Spleen (tissue), 11 donors: ENCODE results near the gene PRDX6. TPM values are rescaled to one million over a fixed set of nuclear protein-coding genes. Genes with fewer than 3 reads are reported as not detected.

Experiments used
- DNase-seq: peaks from one replicate; pipeline ENCODE4 v3.0.0-alpha.2; 2020
- H3K27ac ChIP-seq, 8 donors: fragments of 200-600 bp; sonication (generic) in 7 of 8; 1 replicate in 4 of 8; 2 replicates in 4 of 8; pipeline versions ENCODE4 v1.5.0 to v1.8.0; 2016 to 2021; ENCODE audit warnings: inconsistent platforms in 4 of 8, mild to moderate bottlenecking in 4 of 8, moderate library complexity in 1 of 8
- H3K27me3 ChIP-seq, 7 donors: fragments of 200-600 bp; sonication (generic) in 6 of 7; replicated peaks in 1 of 7; 1 replicate in 4 of 7; 2 replicates in 3 of 7; pipeline versions ENCODE4 v1.5.0 to v1.8.0; 2016 to 2021; ENCODE audit warnings: inconsistent platforms in 3 of 7, mild to moderate bottlenecking in 1 of 7
- H3K36me3 ChIP-seq, 6 donors: fragments of 200-600 bp; sonication (generic) in 5 of 6; 1 replicate in 4 of 6; 2 replicates in 2 of 6; pipeline versions ENCODE4 v1.5.0 to v1.8.0; 2016 to 2021; ENCODE audit warnings: inconsistent platforms in 2 of 6
- H3K4me1 ChIP-seq, 6 donors: fragments of 200-600 bp; sonication (generic) in 5 of 6; 1 replicate in 3 of 6; 2 replicates in 3 of 6; pipeline versions ENCODE4 v1.5.0 to v1.8.0; 2016 to 2021; ENCODE audit warnings: inconsistent platforms in 3 of 6
- H3K4me3 ChIP-seq, 8 donors: fragments of 200-600 bp; sonication (generic) in 7 of 8; 1 replicate in 4 of 8; 2 replicates in 4 of 8; pipeline versions ENCODE4 v1.5.0 to v1.8.0; 2016 to 2021; ENCODE audit warnings: inconsistent platforms in 4 of 8, mild to moderate bottlenecking in 4 of 8, moderate library complexity in 2 of 8
- H3K9me3 ChIP-seq, 8 donors: fragments of 200-600 bp; sonication (generic) in 7 of 8; 1 replicate in 4 of 8; 2 replicates in 4 of 8; pipeline versions ENCODE4 v1.5.0 to v1.8.0; 2016 to 2021; ENCODE audit warnings: inconsistent platforms in 4 of 8
- CTCF ChIP-seq, 11 experiments: fragments of 200-600 bp in 7 of 11; fragments of 450-650 bp in 4 of 11; sonication (generic) in 4 of 11; IDR thresholded peaks in 8 of 11; conservative IDR thresholded peaks in 3 of 11; 1 replicate in 7 of 11; 2 replicates in 4 of 11; pipeline versions ENCODE4 v1.4.0 to v1.8.0; 2016 to 2021; ENCODE audit warnings: antibody characterized with exemption in 11 of 11, inconsistent platforms in 4 of 11, mild to moderate bottlenecking in 1 of 11
- POLR2A ChIP-seq, 3 donors: fragments of 450-650 bp; IDR thresholded peaks; one replicate each; pipeline ENCODE4 v1.5.1; 2017; ENCODE audit warnings: antibody characterized with exemption in 3 of 3, mild to moderate bottlenecking in 1 of 3
- POLR2AphosphoS5 ChIP-seq, 3 donors: sonication (generic); formaldehyde crosslinking; IDR thresholded peaks; one replicate each; pipeline ENCODE4 v1.5.1; 2017; ENCODE audit warnings: antibody characterized with exemption in 3 of 3
- WGBS, 5 donors: extraction: QIAGEN DNeasy Blood & Tissue Kit in 3 of 5; methylation state at CpG; one replicate each; pipeline versions ENCODE4 v1.1.5 to v1.1.7; 2013 to 2018; 5-methylcytosine and 5-hydroxymethylcytosine counted together
- intact Hi-C: fragments of 100-400 bp; cut with DNase I; formaldehyde crosslinking; loops from one replicate; pipeline ENCODE4 v1.15.0; 2023; ENCODE audit warnings: low total_unique reads
- polyA plus RNA-seq, 3 donors: library from polyadenylated mRNA; stranded (reverse); fragments of 200-250 nt; gene quantifications; one replicate each; pipeline ENCODE4 v1.2.1, GENCODE V29; 2013
- total RNA-seq, 7 donors: library from RNA; depleted of rRNA in 3 of 7; stranded (reverse); fragments of >200 nt in 3 of 7; fragmentation: NEBNext Ultra II Directional in 4 of 7; extraction: Animal tissue kit (Norgen Biotek cat#: 25700) in 4 of 7; gene quantifications; one replicate each; pipeline versions ENCODE4 v1.1.0 to v1.2.1, GENCODE V29; 2016 to 2021
- donor health status: healthy with polysubstance abuse.
- donor health status: DM: no; HTN: no; CAD: no; lungs with moderate emphysema.
- donor health status: DM: no; HTN: no; CAD: no.
- donor health status: Bipolar disorder and iron deficiency.
- donor health status: healthy.
- donor health status: DM: no; HTN: no; CAD: no.
- donor health status: DM: yes; HTN: yes; CAD: no.

PRDX6 gene
- total and polyA plus RNA-seq, 10 donors = 122 to 240 (median 146) TPM

DNA sequence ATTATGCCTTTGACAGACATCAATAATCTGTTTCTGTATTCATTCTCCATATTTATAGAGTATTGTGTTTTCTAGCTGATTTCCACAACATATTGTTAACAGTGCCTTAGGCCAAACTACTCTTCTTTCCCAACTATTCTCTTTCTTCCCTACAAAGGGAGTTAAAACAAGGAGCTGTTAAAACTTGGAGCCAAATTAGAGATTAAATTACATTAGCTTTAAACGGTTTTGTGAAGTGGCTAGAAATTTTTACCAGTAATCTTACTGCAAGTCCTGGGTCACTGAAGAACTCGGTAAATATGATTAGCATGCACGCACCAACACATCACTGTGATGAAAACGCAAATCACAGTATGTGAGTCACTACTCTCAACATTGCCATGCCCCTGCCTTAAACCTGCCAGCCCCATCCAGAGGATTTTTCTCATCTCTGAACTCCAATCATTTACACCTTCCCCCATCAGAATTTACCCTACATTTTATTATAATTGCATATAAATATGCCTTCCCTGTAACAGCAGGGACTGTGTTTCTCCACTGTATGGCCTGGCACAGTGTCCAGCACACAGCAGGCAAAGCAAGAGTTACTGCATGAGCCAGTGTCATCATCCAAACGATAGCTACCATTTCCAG, 1.5 kb upstream of the PRDX6 start:
- 42 to 69% (median 55%) methylated on average over 5 of the region's 5 CpGs for WGBS, 5 donors
- Histone ChIP-seq H3K4me3 (peak overlapping the region in 7 of 8 donors; percentile 66 to 91 (median 88)), H3K9me3 (peaks cover 0 to 12% (median 11%) of the 10 kb centered on the region in 8 donors), H3K27ac (peak overlapping the region in 7 of 8 donors; percentile 91 to 99 (median 97)), H3K27me3 (no peaks in the 10 kb centered on the region), H3K4me1 (peaks cover 30 to 67% (median 57%) of the 10 kb centered on the region in 6 donors), H3K36me3 (peaks cover 0 to 27% (median 0%) of the 10 kb centered on the region in 6 donors)
- TF ChIP-seq CTCF (IDR thresholded peaks at IDR 0.05 in 8 of 11, conservative IDR thresholded peaks at IDR 0.05 in 3 of 11) (no peak), POLR2A (IDR thresholded peaks at IDR 0.05) (no peak), POLR2AphosphoS5 (IDR thresholded peaks at IDR 0.05) (no peak)
- intact Hi-C loops = loop anchor here (5.0 kb wide), 1 partner anchor 687 kb away; no protein-coding TSS in a partner anchor
- no peak for DNase-seq

DNA sequence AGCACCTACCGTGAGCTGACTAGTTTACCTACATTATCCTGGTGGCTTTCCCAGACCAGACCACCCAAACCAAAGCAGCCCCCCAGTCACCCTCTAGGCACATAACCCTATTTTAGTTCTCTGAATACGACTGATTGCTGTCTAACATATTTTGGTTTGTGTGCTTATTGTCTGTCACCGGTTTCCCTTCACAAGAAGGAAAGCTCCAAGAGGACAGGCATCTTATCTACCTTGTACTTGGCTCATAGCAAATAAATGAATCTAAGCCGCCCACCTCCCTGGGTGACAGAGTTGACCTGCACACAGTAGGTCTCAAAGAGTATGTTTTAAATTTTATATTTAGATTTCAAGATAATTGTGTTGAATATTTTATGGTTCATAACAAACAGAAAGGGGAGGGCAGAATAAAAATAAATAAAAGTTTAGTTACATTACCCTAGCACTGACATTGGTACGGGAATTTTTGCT, 904 bp upstream of the PRDX6 start:
- peak overlapping the region; percentile 91 to 99 (median 97) for H3K27ac ChIP-seq
- TF ChIP-seq POLR2AphosphoS5 (IDR thresholded peaks at IDR 0.05) (no peak), CTCF (IDR thresholded peaks at IDR 0.05 in 8 of 11, conservative IDR thresholded peaks at IDR 0.05 in 3 of 11) (no peak), POLR2A (IDR thresholded peaks at IDR 0.05) (no peak)
- H3K4me1 ChIP-seq = peaks cover 30 to 72% (median 60%) of the 10 kb centered on the region in 6 donors

DNA sequence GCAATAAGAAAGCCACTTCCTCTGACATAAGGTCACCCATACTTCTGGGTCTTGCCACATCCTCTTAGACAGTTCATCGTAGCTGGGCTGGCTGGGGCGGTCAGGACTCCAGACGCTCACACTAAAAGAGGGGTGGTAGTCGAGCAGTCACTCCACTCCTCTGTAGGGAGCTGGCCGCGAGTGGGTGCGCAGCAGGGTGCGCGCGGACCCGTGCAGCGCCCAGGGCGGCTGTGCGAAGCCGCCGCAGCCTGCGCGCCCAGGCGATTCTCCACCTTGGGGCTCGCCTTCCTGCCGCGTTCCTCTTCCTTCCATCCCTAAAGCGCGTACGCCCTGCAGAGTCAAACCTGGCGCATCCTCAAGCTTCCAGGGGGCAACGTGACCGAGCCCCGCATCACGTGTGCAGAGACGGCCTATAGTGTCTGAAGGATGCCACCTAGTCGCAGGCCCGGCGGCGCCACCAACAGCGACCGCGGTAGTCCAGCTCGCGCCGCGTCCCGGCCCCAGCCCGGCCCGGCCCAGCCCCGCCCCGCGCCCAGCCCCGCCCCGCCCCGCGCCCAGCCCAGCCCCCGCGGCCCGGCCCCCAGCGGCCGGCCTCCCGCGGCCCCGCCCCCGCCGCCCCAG, 360 bp upstream of the PRDX6 start:
- Histone ChIP-seq H3K4me1 (peaks cover 30 to 72% (median 61%) of the 10 kb centered on the region in 6 donors), H3K27ac (peak overlapping the region; percentile 96 to 99 (median 97)), H3K9me3 (peaks cover 0 to 1% (median under 1%) of the 10 kb centered on the region in 8 donors), H3K4me3 (peak overlapping the region; percentile 66 to 91 (median 86)), H3K27me3 (no peaks in the 10 kb centered on the region), H3K36me3 (peaks cover 2 to 27% (median 9%) of the 10 kb centered on the region in 6 donors)
- peak; percentile 82 to 88 (median 85) for TF ChIP-seq POLR2AphosphoS5 (IDR thresholded peaks at IDR 0.05)
- no peak for TF ChIP-seq CTCF (IDR thresholded peaks at IDR 0.05 in 8 of 11, conservative IDR thresholded peaks at IDR 0.05 in 3 of 11)
- TF ChIP-seq POLR2A (IDR thresholded peaks at IDR 0.05) = peak in 2 of 3 donors; percentile 7 to 48
- 0 to 1% (median 0%) methylated on average over 20 to 62 of the region's 62 CpGs for WGBS, 5 donors
- DNase-seq = peak; percentile 97
- intact Hi-C loops = loop anchor here (5.0 kb wide), 1 partner anchor 686 kb away; no protein-coding TSS in a partner anchor

More for the DNA sequence above, 904 bp upstream of the PRDX6 start:
- H3K36me3 ChIP-seq = peaks cover 1 to 27% (median 3%) of the 10 kb centered on the region in 6 donors
- DNase-seq = no peak
- H3K4me3 ChIP-seq = peak overlapping the region; percentile 66 to 91 (median 86)
- WGBS, 5 donors = 45 to 55% (median 47%) methylated on average over 5 of the region's 5 CpGs
- peaks cover 0 to 7% (median 6%) of the 10 kb centered on the region in 8 donors for H3K9me3 ChIP-seq
- intact Hi-C loops = loop anchor here (5.0 kb wide), 1 partner anchor 686 kb away; no protein-coding TSS in a partner anchor
- no peaks in the 10 kb centered on the region for H3K27me3 ChIP-seq
